Effector CD4-positive, alpha-beta T cell (primary cell): Measurements from ENCODE around the gene G3BP2.
A peak's percentile ranks its signal among the peaks of the same experiment; 100 is the strongest.

ENCODE experiments used
- DNase-seq: peaks from one replicate; pipeline ENCODE4 v3.0.0-alpha.2; 2020

The G3BP2 gene

DNA sequence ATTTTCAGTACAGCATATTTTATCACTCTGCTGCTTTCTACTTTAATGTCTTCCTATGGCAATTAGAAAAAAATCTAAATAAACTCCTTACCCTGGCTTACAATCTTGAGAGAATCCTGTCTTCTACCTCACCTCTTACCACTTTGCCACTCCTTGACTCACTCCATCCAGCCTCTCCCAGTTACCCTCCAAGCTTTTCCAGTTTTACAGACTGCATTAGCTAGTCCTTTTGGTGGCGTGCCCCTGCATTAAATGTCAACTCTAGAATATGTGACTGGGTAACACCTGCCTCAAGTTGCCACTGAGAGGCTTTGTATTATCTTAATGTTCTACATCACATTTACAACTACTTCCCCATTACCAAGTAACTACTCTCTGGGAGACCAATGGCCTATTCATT, 35.4 kb downstream of the G3BP2 start:
- no peak for DNase-seq

- no peak for DNase-seq
These were observed 36.0 kb downstream of the G3BP2 start for GRCh38 chr4:75637176-75637575.

DNA sequence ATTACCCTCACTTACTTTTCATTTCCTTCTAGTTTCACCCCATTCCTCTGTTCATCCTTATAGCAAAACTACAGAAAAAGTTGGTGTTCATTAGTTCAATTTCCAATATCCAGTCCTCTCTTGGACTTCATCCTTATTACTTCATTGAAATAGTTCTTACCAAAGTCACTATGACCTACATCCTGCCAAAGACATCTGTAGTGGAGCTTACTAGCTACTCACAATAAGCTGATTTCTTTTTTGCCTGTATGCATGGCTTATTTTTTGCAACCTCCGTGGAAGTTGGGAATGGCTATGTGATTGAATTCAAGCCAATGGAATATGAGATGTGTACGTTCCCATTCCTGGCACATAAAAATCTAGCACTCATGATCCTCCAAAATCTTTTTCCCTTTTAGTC, 38.3 kb downstream of the G3BP2 start:
- DNase-seq, result no peak

- no peak for DNase-seq
These were observed 38.9 kb downstream of the G3BP2 start for GRCh38 chr4:75634281-75634680.

DNA sequence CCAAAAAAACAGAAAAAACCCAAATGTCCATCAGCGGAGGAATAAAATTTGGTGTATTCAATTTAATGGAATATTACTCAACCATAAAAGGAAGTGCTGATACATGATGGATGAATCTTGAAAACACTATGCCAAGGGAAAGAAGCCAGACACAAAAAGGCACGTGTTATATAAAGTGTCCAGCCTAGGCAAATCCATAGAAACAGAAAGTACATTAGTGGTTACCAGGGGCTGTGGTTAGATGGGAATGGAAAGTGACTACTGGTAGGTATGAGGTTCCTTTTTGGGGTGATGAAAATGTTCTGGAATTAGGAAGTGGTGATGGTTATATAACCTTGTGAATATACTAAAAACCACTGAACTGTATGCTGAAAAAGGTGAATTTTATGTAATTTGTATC, 39.4 kb downstream of the G3BP2 start:
- DNase-seq, result no peak

DNA sequence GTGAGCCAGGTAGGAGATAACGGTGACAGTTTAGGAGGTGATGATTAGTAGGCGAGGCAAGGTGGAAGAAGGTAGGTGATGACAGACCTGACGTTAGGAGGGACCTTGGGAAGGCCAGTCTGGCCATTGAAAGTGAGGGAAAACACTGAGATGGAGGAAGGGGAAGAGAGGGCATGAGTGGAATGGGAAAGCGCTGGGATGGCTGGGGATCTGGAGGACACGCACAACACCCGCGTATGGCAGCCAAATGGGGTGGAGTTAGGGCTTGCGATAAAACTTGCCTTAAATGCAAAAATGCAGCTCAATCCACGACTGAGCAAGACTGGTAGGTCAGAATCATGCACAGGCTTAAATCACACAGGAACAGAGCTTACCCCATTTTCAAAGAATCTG, 42.3 kb downstream of the G3BP2 start:
- no peak for DNase-seq

- DNase-seq, result peak; percentile 91
These were observed 42.9 kb downstream of the G3BP2 start, which contains the start of gene CDKL2 for GRCh38 chr4:75630174-75630936. CDKL2 (minus strand) TSS chr4:75630528; CDS start chr4:75625988, 4,540 bp downstream.

GRCh38 chr4:75629239-75629638, 44.0 kb downstream of the G3BP2 start:
- no peak for DNase-seq

DNA sequence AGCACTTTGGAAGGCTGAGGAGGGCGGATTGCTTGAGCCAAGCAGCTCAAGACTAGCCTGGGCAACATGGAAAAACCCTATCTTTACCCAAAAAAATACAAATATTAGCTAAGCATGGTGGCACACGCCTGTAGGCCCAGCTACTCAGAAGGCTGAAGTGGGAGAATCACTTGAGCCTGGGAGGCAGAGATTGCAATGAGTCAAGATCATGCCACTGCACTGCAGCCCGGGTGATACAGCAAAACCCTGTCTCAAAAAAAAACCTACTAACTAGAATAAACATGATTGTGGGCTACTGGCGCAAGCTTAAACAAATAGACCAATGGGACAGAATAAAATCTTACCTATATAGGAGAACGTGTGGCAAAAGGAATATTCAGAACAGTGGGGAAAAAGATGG, 50.2 kb downstream of the G3BP2 start:
- no peak for DNase-seq

- DNase-seq, result no peak
These were observed 51.5 kb downstream of the G3BP2 start for GRCh38 chr4:75621715-75622114.

DNA sequence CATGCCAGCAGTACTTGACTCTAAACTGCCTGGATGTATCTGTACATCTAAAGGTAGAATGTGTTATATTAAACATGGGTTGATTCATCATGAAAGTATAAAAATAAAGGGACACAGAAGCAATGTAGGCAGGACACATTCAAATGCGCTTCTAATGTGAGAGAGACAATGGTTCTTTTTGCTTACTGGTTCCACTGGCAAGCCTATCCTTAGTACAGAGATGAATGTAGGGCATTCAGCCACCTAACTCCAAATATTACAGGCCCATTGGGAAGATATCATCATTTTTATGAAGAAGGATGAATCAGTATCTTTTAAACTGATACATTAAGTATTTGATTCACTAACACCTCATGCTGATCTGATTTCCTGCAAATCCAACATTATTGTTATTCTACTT, 60.9 kb downstream of the G3BP2 start:
- no peak for DNase-seq

GRCh38 chr4:75605928-75606327, 67.3 kb downstream of the G3BP2 start:
- no peak for DNase-seq

DNA sequence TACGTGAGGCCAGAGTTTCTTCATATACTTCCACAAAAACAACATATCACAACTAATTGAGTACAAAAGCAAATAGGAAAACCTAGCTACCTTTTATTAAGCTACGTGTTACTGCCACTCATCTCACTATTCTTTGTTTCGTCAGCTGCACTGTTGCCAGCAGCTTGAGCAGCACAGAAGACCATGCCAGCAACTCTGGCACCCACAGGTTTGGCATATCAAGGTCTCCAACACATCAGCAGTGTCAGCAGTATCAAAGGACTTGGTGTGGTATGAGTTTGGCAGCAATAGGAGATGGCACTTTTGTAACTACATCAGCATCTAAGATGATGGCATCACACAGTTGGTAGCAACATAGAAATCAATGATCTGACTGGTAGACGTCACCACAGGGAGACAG, 73.6 kb downstream of the G3BP2 start:
- DNase-seq, result no peak

GRCh38 chr4:75598390-75598789, 74.8 kb downstream of the G3BP2 start:
- no peak for DNase-seq

DNA sequence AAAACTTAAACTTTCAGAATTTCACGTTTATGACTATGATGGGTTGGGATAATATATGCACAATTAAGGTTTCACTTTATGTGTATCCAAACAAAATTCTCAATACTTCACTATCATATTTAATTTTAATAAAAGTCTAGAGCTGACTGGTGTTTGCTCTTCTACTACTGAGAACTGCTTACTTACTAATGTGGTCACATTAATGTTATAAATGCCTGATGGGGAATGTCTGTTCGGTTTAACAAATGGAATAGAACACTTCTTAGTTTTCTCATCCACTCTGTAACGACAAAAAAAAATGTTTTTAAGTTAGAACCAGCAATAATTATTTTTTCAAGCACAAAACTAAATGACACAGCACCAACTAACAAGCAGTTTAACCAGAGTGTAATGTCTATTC, 77.2 kb downstream of the G3BP2 start:
- DNase-seq, result no peak

GRCh38 chr4:75593393-75593792, 79.8 kb downstream of the G3BP2 start:
- no peak for DNase-seq
